IPS DF 6.9 (cell line): Measurements from ENCODE around the gene PODXL2.
"Not testable (repeated sequence)": the region's sequence is repeated elsewhere in the genome, so short reads cannot be mapped to it uniquely, and the experiment has no call there.

Source experiments
- DNase-seq: peaks from one replicate; pipeline ENCODE4 v3.0.0-alpha.2; 2013; ENCODE audit warnings: low read depth, low spot score
- H3K27ac ChIP-seq: one replicate; pipeline ENCODE4 v1.5.1; 2013; ENCODE audit warnings: low read length, control low read depth
- H3K27me3 ChIP-seq: 2 replicates; pipeline ENCODE4 v1.6.1; 2013; ENCODE audit warnings: mild to moderate bottlenecking, low read length; ENCODE audit not compliant: control insufficient read depth, insufficient read depth
- H3K36me3 ChIP-seq: 2 replicates; pipeline ENCODE4 v1.6.1; 2013; ENCODE audit warnings: low read length; ENCODE audit not compliant: control insufficient read depth, insufficient read depth
- H3K4me1 ChIP-seq: 2 replicates; pipeline ENCODE4 v1.6.1; 2013; ENCODE audit warnings: low read length; ENCODE audit not compliant: control insufficient read depth, insufficient read depth
- H3K4me3 ChIP-seq: 2 replicates; pipeline ENCODE4 v1.5.1; 2013; ENCODE audit warnings: mild to moderate bottlenecking, low read length
- H3K9me3 ChIP-seq: 2 replicates; pipeline ENCODE4 v1.6.1; 2013; ENCODE audit warnings: low read length, inconsistent platforms; ENCODE audit not compliant: control insufficient read depth, insufficient read depth
- WGBS: extraction: QIAGEN DNeasy Blood & Tissue Kit; methylation state at CpG from one replicate; pipeline ENCODE4 v1.1.7; 2013; ENCODE audit warnings: mixed read lengths, missing lambda C conversion rate; ENCODE audit not compliant: insufficient read length, insufficient coverage; 5-methylcytosine and 5-hydroxymethylcytosine counted together

Gene PODXL2

GRCh38 chr3:127682175-127682554, 53.2 kb downstream of the PODXL2 start:
- not testable (repeated sequence) for H3K9me3 ChIP-seq, H3K4me1 ChIP-seq, H3K4me3 ChIP-seq, H3K36me3 ChIP-seq, H3K27ac ChIP-seq, DNase-seq, H3K27me3 ChIP-seq
- WGBS: no CpG with 5 or more reads among the region's 6 CpGs

- no peak for DNase-seq
- Histone ChIP-seq H3K9me3 (no peaks in the 10 kb centered on the region), H3K4me3 (no peak overlapping the region), H3K27ac (no peak overlapping the region), H3K4me1 (no peaks in the 10 kb centered on the region), H3K36me3 (no peaks in the 10 kb centered on the region), H3K27me3 (no peaks in the 10 kb centered on the region)
- no CpG with 5 or more reads among the region's 8 CpGs for WGBS
Measured at GRCh38 chr3:127682561-127682960, 53.6 kb downstream of the PODXL2 start.

- no peaks in the 10 kb centered on the region for H3K9me3 ChIP-seq
- H3K36me3 ChIP-seq: no peaks in the 10 kb centered on the region
- WGBS: no CpG with 5 or more reads among the region's 22 CpGs
- no peak overlapping the region for H3K4me3 ChIP-seq
- H3K4me1 ChIP-seq: peaks cover 2% of the 10 kb centered on the region
- no peak for DNase-seq
- H3K27ac ChIP-seq: no peak overlapping the region
- no peaks in the 10 kb centered on the region for H3K27me3 ChIP-seq
Measured at GRCh38 chr3:127684871-127685707, 56.1 kb downstream of the PODXL2 start.

- Histone ChIP-seq H3K27me3 (no peaks in the 10 kb centered on the region), H3K36me3 (no peaks in the 10 kb centered on the region), H3K27ac (no peak overlapping the region), H3K4me3 (no peak overlapping the region), H3K9me3 (no peaks in the 10 kb centered on the region), H3K4me1 (peaks cover 2% of the 10 kb centered on the region)
- WGBS: 100% methylated on average over 3 of the region's 4 CpGs
- no peak for DNase-seq
Measured at GRCh38 chr3:127685708-127686511, 56.9 kb downstream of the PODXL2 start.

GRCh38 chr3:127686512-127686894, 57.5 kb downstream of the PODXL2 start:
- H3K4me1 ChIP-seq: peaks cover 2% of the 10 kb centered on the region
- no peak overlapping the region for H3K27ac ChIP-seq
- no peaks in the 10 kb centered on the region for H3K36me3 ChIP-seq
- no peak for DNase-seq
- no peaks in the 10 kb centered on the region for H3K9me3 ChIP-seq
- H3K4me3 ChIP-seq: no peak overlapping the region
- no peaks in the 10 kb centered on the region for H3K27me3 ChIP-seq

GRCh38 chr3:127687228-127687737, 58.3 kb downstream of the PODXL2 start:
- H3K27ac ChIP-seq: no peak overlapping the region
- no peaks in the 10 kb centered on the region for H3K9me3 ChIP-seq
- no peaks in the 10 kb centered on the region for H3K36me3 ChIP-seq
- WGBS: 100% methylated on average over 2 of the region's 2 CpGs
- DNase-seq: no peak
- peaks cover 2% of the 10 kb centered on the region for H3K4me1 ChIP-seq
- H3K4me3 ChIP-seq: no peak overlapping the region
- no peaks in the 10 kb centered on the region for H3K27me3 ChIP-seq

- peaks cover 2% of the 10 kb centered on the region for H3K4me1 ChIP-seq
- H3K27me3 ChIP-seq: no peaks in the 10 kb centered on the region
- H3K36me3 ChIP-seq: no peaks in the 10 kb centered on the region
- H3K9me3 ChIP-seq: no peaks in the 10 kb centered on the region
- H3K4me3 ChIP-seq: no peak overlapping the region
- H3K27ac ChIP-seq: no peak overlapping the region
- no peak for DNase-seq
- no CpG with 5 or more reads among the region's 2 CpGs for WGBS
Measured at GRCh38 chr3:127688022-127688415, 59.0 kb downstream of the PODXL2 start.

- Histone ChIP-seq H3K4me3 (no peak overlapping the region), H3K27ac (no peak overlapping the region), H3K27me3 (no peaks in the 10 kb centered on the region), H3K4me1 (peaks cover 2% of the 10 kb centered on the region), H3K36me3 (no peaks in the 10 kb centered on the region), H3K9me3 (no peaks in the 10 kb centered on the region)
- DNase-seq: no peak
- WGBS: no CpG with 5 or more reads among the region's 20 CpGs
Measured at GRCh38 chr3:127688416-127689265, 59.7 kb downstream of the PODXL2 start.

GRCh38 chr3:127689266-127689860, 60.4 kb downstream of the PODXL2 start:
- no peak overlapping the region for H3K4me3 ChIP-seq
- H3K27me3 ChIP-seq: no peaks in the 10 kb centered on the region
- WGBS: no CpG with 5 or more reads among the region's 19 CpGs
- H3K27ac ChIP-seq: no peak overlapping the region
- H3K36me3 ChIP-seq: no peaks in the 10 kb centered on the region
- peaks cover 2% of the 10 kb centered on the region for H3K4me1 ChIP-seq
- no peak for DNase-seq
- H3K9me3 ChIP-seq: no peaks in the 10 kb centered on the region

- Histone ChIP-seq H3K4me1 (peaks cover 2% of the 10 kb centered on the region), H3K4me3 (no peak overlapping the region), H3K36me3 (no peaks in the 10 kb centered on the region), H3K27ac (no peak overlapping the region), H3K9me3 (no peaks in the 10 kb centered on the region), H3K27me3 (no peaks in the 10 kb centered on the region)
- WGBS: no CpG with 5 or more reads among the region's 4 CpGs
- no peak for DNase-seq
Measured at GRCh38 chr3:127690106-127690505, 61.1 kb downstream of the PODXL2 start.
